H9 (cell line): ENCODE results near the gene DIP2C. TPM values are rescaled to one million over a fixed set of nuclear protein-coding genes. Genes with fewer than 3 reads are reported as not detected.

ENCODE experiments used
- DNase-seq: peaks from one replicate; pipeline ENCODE4 v3.0.0-alpha.2; 2017
- H2AFZ ChIP-seq: one replicate; pipeline ENCODE4 v1.6.1; 2013; ENCODE audit warnings: mild to moderate bottlenecking, low read length, control low read depth, moderate library complexity
- H2AK5ac ChIP-seq: 2 replicates; pipeline ENCODE4 v1.6.1; 2013; ENCODE audit warnings: low read length, control low read depth, mixed read lengths; ENCODE audit not compliant: insufficient read length
- H2BK120ac ChIP-seq: one replicate; pipeline ENCODE4 v1.6.1; 2013; ENCODE audit warnings: low read depth, mild to moderate bottlenecking, low read length, control low read depth, inconsistent platforms; ENCODE audit not compliant: poor library complexity, severe bottlenecking
- H2BK12ac ChIP-seq: 2 replicates; pipeline ENCODE4 v1.6.1; 2013; ENCODE audit warnings: low read length, control low read depth, mixed read lengths, low read depth; ENCODE audit not compliant: insufficient read length
- H2BK15ac ChIP-seq: 2 replicates; pipeline ENCODE4 v1.6.1; 2013; ENCODE audit warnings: low read depth, low read length, control low read depth
- H2BK20ac ChIP-seq: one replicate; pipeline ENCODE4 v1.6.1; 2013; ENCODE audit warnings: low read depth, mild to moderate bottlenecking, low read length, control low read depth, inconsistent platforms; ENCODE audit not compliant: poor library complexity, severe bottlenecking
- H2BK5ac ChIP-seq: 2 replicates; pipeline ENCODE4 v1.6.1; 2013; ENCODE audit warnings: low read length, control low read depth, mixed read lengths; ENCODE audit not compliant: insufficient read length
- H3K14ac ChIP-seq: 2 replicates; pipeline ENCODE4 v1.6.1; 2013; ENCODE audit warnings: low read length, control low read depth; ENCODE audit not compliant: insufficient read depth
- H3K18ac ChIP-seq: 2 replicates; pipeline ENCODE4 v1.6.1; 2013; ENCODE audit warnings: low read depth, mild to moderate bottlenecking, mixed read lengths, low read length, control low read depth; ENCODE audit not compliant: insufficient read length
- H3K23ac ChIP-seq: 2 replicates; pipeline ENCODE4 v1.6.1; 2013; ENCODE audit warnings: low read length, control low read depth, mixed read lengths, low read depth; ENCODE audit not compliant: insufficient read length
- H3K23me2 ChIP-seq: 2 replicates; pipeline ENCODE4 v1.6.1; 2013; ENCODE audit warnings: low read depth, mild to moderate bottlenecking, mixed read lengths, low read length, control low read depth; ENCODE audit not compliant: insufficient read length, poor library complexity, severe bottlenecking
- H3K27ac ChIP-seq: 2 replicates; pipeline ENCODE4 v1.5.1; 2013; ENCODE audit warnings: low read length, control low read depth, mixed read lengths, low read depth; ENCODE audit not compliant: insufficient read length
- H3K27me3 ChIP-seq: 2 replicates; pipeline ENCODE4 v1.6.1; 2013; ENCODE audit warnings: low read length, control low read depth, inconsistent platforms; ENCODE audit not compliant: insufficient read depth
- H3K4ac ChIP-seq: 2 replicates; pipeline ENCODE4 v1.6.1; 2013; ENCODE audit warnings: low read depth, mild to moderate bottlenecking, control low read depth, inconsistent platforms, low read length, moderate library complexity
- H3K4me1 ChIP-seq: 2 replicates; pipeline ENCODE4 v1.6.1; 2013; ENCODE audit warnings: low read length, control low read depth, inconsistent platforms; ENCODE audit not compliant: insufficient read depth
- H3K4me2 ChIP-seq: 2 replicates; pipeline ENCODE4 v1.6.1; 2013; ENCODE audit warnings: low read length, control low read depth, mixed read lengths; ENCODE audit not compliant: insufficient read length, insufficient read depth
- H3K56ac ChIP-seq: 2 replicates; pipeline ENCODE4 v1.6.1; 2013; ENCODE audit warnings: low read depth, mild to moderate bottlenecking, mixed read lengths, low read length, control low read depth; ENCODE audit not compliant: insufficient read length
- H3K79me1 ChIP-seq: 2 replicates; pipeline ENCODE4 v1.6.1; 2013; ENCODE audit warnings: low read depth, mild to moderate bottlenecking, moderate library complexity, low read length, control low read depth, inconsistent platforms; ENCODE audit not compliant: insufficient read depth, poor library complexity, severe bottlenecking
- H3K79me2 ChIP-seq: 2 replicates; pipeline ENCODE4 v1.6.1; 2013; ENCODE audit warnings: low read length, control low read depth, inconsistent platforms; ENCODE audit not compliant: insufficient read depth
- H3K9ac ChIP-seq: 2 replicates; pipeline ENCODE4 v1.6.1; 2013; ENCODE audit warnings: low read length, control low read depth, mixed read lengths; ENCODE audit not compliant: insufficient read length; ENCODE audit errors: extremely low read depth
- H3K9me3 ChIP-seq: one replicate; pipeline ENCODE4 v1.6.1; 2013; ENCODE audit warnings: low read depth, low read length, inconsistent platforms; ENCODE audit not compliant: control insufficient read depth
- H3T11ph ChIP-seq: one replicate; pipeline ENCODE4 v1.6.1; 2013; ENCODE audit warnings: mild to moderate bottlenecking, low read length, control low read depth, inconsistent platforms
- H4K20me1 ChIP-seq: one replicate; pipeline ENCODE4 v1.6.1; 2013; ENCODE audit not compliant: control insufficient read depth, insufficient read length, insufficient read depth
- H4K5ac ChIP-seq: 2 replicates; pipeline ENCODE4 v1.6.1; 2013; ENCODE audit warnings: low read depth, mild to moderate bottlenecking, mixed read lengths, low read length, control low read depth; ENCODE audit not compliant: insufficient read length
- H4K8ac ChIP-seq: replicated peaks from 2 replicates; pipeline ENCODE4 v1.6.1; 2013; ENCODE audit warnings: low read length, control low read depth, mixed read lengths, low read depth; ENCODE audit not compliant: insufficient read length
- H4K91ac ChIP-seq: 2 replicates; pipeline ENCODE4 v1.6.1; 2013; ENCODE audit warnings: low read depth, mild to moderate bottlenecking, moderate library complexity, mixed read lengths, low read length, control low read depth; ENCODE audit not compliant: insufficient read length
- H3K27ac Mint-ChIP-seq, 3 experiments: 2 replicates in 2 of 3; 3 replicates in 1 of 3; pipeline ENCODE4 v1.8.0; 2020 to 2021; ENCODE audit warnings: mixed read lengths in 3 of 3, mild to moderate bottlenecking in 1 of 3, moderate library complexity in 1 of 3
- H3K27me3 Mint-ChIP-seq: 2 replicates; pipeline ENCODE4 v1.8.0; 2021; ENCODE audit warnings: low read depth, mild to moderate bottlenecking, moderate library complexity, mixed read lengths
- H3K36me3 Mint-ChIP-seq, 3 experiments: 2 replicates in 2 of 3; 3 replicates in 1 of 3; pipeline ENCODE4 v1.8.0; 2020 to 2021; ENCODE audit warnings: low read depth in 3 of 3, mixed read lengths in 3 of 3; ENCODE audit not compliant: insufficient read depth in 1 of 3
- H3K4me1 Mint-ChIP-seq, 2 experiments: 2 replicates each; pipeline ENCODE4 v1.8.0; 2020; ENCODE audit warnings: mixed read lengths in 2 of 2
- H3K4me3 Mint-ChIP-seq, 2 experiments: 2 replicates in 1 of 2; 3 replicates in 1 of 2; pipeline ENCODE4 v1.8.0; 2020 to 2021; ENCODE audit warnings: mild to moderate bottlenecking in 2 of 2, mixed read lengths in 2 of 2, moderate library complexity in 1 of 2
- H3K9me3 Mint-ChIP-seq, 2 experiments: 2 replicates in 1 of 2; 3 replicates in 1 of 2; pipeline ENCODE4 v1.8.0; 2020; ENCODE audit warnings: mild to moderate bottlenecking in 2 of 2, mixed read lengths in 2 of 2, moderate library complexity in 1 of 2
- WGBS: extraction: QIAGEN DNeasy Blood & Tissue Kit; methylation state at CpG from one replicate; pipeline ENCODE4 v1.1.7; 2013; ENCODE audit warnings: missing lambda C conversion rate, low lambda C conversion rate, mixed read lengths; ENCODE audit not compliant: insufficient read length; ENCODE audit errors: extremely low coverage; 5-methylcytosine and 5-hydroxymethylcytosine counted together
- total RNA-seq: library from RNA; stranded (reverse); gene quantifications from 2 replicates; pipeline ENCODE4 v1.2.1, GENCODE V29; 2021
- TF ChIP-seq, protein P1 (sequence below): fragments of 200-600 bp; sonication (generic); conservative IDR thresholded peaks from 3 replicates; pipeline ENCODE4 v1.8.0; 2021; ENCODE audit warnings: antibody characterized with exemption, mild to moderate bottlenecking

The DIP2C gene
- total RNA-seq, 1 experiment from 2014 or later = 7.9 TPM

DNA sequence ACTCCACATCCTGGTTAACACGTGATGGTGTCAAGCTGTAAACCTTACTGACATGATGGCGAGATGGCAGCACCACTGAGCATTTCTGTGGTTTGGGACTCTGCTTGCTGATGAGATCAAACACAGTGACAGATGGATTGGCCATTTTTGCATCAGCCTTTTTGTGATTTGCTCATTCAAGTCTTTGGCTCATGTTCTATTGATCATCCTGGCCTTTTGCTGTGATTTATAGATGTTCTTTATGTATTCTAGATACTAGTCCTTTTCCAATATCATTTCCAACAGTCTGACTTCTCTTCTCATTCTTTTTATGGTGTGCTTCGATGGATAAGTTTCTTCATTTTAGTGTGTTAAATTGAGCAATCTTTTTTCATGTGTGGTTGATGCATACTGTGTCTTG lies 24.7 kb upstream of the DIP2C start:
- no peaks in the 10 kb centered on the region for H3K79me2 ChIP-seq
- H3K4me3 Mint-ChIP-seq = no peak overlapping the region
- no peak overlapping the region for H2AFZ ChIP-seq
- no peaks in the 10 kb centered on the region for H3K9me3 ChIP-seq
- H3K4me2 ChIP-seq = no peak overlapping the region
- no peak overlapping the region for H3T11ph ChIP-seq
- no peak overlapping the region for H4K5ac ChIP-seq
- H3K9me3 Mint-ChIP-seq = peaks cover 28 to 32% of the 10 kb centered on the region in 2 experiments
- WGBS = no CpG with 5 or more reads among the region's 3 CpGs
- no peak overlapping the region for H3K27ac ChIP-seq
- H3K27me3 ChIP-seq = no peaks in the 10 kb centered on the region
- no peak overlapping the region for H2BK120ac ChIP-seq
- no peak overlapping the region for H2BK12ac ChIP-seq
- no peak overlapping the region for H3K9ac ChIP-seq
- no peak overlapping the region for H2BK20ac ChIP-seq
- H3K14ac ChIP-seq = no peak overlapping the region
- no peak overlapping the region; a peak in 1 of 7 replicates for H3K27ac Mint-ChIP-seq
- peaks cover 4 to 10% (median 5%) of the 10 kb centered on the region in 3 experiments; a peak in 5 of 7 replicates for H3K36me3 Mint-ChIP-seq
- no peak overlapping the region for H3K18ac ChIP-seq
- DNase-seq = no peak
- TF ChIP-seq, protein P1, sequence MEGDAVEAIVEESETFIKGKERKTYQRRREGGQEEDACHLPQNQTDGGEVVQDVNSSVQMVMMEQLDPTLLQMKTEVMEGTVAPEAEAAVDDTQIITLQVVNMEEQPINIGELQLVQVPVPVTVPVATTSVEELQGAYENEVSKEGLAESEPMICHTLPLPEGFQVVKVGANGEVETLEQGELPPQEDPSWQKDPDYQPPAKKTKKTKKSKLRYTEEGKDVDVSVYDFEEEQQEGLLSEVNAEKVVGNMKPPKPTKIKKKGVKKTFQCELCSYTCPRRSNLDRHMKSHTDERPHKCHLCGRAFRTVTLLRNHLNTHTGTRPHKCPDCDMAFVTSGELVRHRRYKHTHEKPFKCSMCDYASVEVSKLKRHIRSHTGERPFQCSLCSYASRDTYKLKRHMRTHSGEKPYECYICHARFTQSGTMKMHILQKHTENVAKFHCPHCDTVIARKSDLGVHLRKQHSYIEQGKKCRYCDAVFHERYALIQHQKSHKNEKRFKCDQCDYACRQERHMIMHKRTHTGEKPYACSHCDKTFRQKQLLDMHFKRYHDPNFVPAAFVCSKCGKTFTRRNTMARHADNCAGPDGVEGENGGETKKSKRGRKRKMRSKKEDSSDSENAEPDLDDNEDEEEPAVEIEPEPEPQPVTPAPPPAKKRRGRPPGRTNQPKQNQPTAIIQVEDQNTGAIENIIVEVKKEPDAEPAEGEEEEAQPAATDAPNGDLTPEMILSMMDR = no peak
- H3K27me3 Mint-ChIP-seq = peaks cover 15% of the 10 kb centered on the region
- H3K23me2 ChIP-seq = no peaks in the 10 kb centered on the region
- no peaks in the 10 kb centered on the region for H3K4me1 Mint-ChIP-seq
- H4K8ac ChIP-seq = no peak overlapping the region
- no peak overlapping the region for H3K23ac ChIP-seq
- no peaks in the 10 kb centered on the region for H3K79me1 ChIP-seq
- no peak overlapping the region for H2BK5ac ChIP-seq
- H2AK5ac ChIP-seq = no peak overlapping the region
- H3K56ac ChIP-seq = no peak overlapping the region
- H3K4me1 ChIP-seq = no peaks in the 10 kb centered on the region
- H4K91ac ChIP-seq = no peak overlapping the region
- H3K4ac ChIP-seq = no peak overlapping the region
- H2BK15ac ChIP-seq = no peak overlapping the region
- H4K20me1 ChIP-seq = no peaks in the 10 kb centered on the region
